Tibial nerve (tissue), 3 donors: ENCODE results near the gene ZNF850.

Experiments used
- POLR2A ChIP-seq, 2 donors: fragments of 450-650 bp; IDR thresholded peaks; one replicate each; pipeline ENCODE4 v1.6.1; 2017; ENCODE audit warnings: antibody characterized with exemption in 2 of 2, mild to moderate bottlenecking in 2 of 2, moderate library complexity in 2 of 2
- TF ChIP-seq, protein P1 (sequence below), 5 experiments: fragments of 200-600 bp in 3 of 5; fragments of 450-650 bp in 2 of 5; sonication (generic) in 3 of 5; IDR thresholded peaks; one replicate each; pipeline ENCODE4 v1.5.1; 2016 to 2019; ENCODE audit warnings: antibody characterized with exemption in 5 of 5, mild to moderate bottlenecking in 3 of 5, moderate library complexity in 2 of 5

GRCh38 chr19:36773223-36773579 is 594 bp upstream of the ZNF850 start:
- TF ChIP-seq POLR2A (IDR thresholded peaks at IDR 0.05) = no peak
- TF ChIP-seq, protein P1, sequence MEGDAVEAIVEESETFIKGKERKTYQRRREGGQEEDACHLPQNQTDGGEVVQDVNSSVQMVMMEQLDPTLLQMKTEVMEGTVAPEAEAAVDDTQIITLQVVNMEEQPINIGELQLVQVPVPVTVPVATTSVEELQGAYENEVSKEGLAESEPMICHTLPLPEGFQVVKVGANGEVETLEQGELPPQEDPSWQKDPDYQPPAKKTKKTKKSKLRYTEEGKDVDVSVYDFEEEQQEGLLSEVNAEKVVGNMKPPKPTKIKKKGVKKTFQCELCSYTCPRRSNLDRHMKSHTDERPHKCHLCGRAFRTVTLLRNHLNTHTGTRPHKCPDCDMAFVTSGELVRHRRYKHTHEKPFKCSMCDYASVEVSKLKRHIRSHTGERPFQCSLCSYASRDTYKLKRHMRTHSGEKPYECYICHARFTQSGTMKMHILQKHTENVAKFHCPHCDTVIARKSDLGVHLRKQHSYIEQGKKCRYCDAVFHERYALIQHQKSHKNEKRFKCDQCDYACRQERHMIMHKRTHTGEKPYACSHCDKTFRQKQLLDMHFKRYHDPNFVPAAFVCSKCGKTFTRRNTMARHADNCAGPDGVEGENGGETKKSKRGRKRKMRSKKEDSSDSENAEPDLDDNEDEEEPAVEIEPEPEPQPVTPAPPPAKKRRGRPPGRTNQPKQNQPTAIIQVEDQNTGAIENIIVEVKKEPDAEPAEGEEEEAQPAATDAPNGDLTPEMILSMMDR (IDR thresholded peaks at IDR 0.05) = no peak
